Neuronal stem cell (in vitro differentiated cells): ENCODE results near the gene RABL2A. TPM values are rescaled to one million over a fixed set of nuclear protein-coding genes. Genes with fewer than 3 reads are reported as not detected.

Experiments
- small RNA-seq: library from polyadenylated mRNA; stranded (forward); fragments of <200 nt; extraction: miRNeasy Mini kit (QIAGEN cat#:217004); gene quantifications from one replicate; pipeline ENCODE3, GENCODE V24; 2013; ENCODE audit not compliant: insufficient read depth

The RABL2A gene

Small RNAs within 50 kb of the gene (small RNA-seq; reads per million reads assigned to genes)
- gene MIR1302-3 (not detected), gene RNU6-744P (not detected)
